GM18505 (cell line): Measurements from ENCODE around the gene CDC14A.
"Not testable (repeated sequence)": the region's sequence is repeated elsewhere in the genome, so short reads cannot be mapped to it uniquely, and the experiment has no call there.

Experiments used
- ATAC-seq: cut with Tn5 transposase; IDR thresholded peaks from one replicate; pipeline ENCODE4 v1.9.1; 2021; ENCODE audit not compliant: unreplicated experiment
- POLR2A ChIP-seq: IDR thresholded peaks from 4 replicates; pipeline ENCODE4 v1.6.1; 2011; ENCODE audit warnings: borderline replicate concordance; ENCODE audit not compliant: insufficient read depth, insufficient read length; ENCODE audit errors: extremely low read depth

The CDC14A gene

DNA sequence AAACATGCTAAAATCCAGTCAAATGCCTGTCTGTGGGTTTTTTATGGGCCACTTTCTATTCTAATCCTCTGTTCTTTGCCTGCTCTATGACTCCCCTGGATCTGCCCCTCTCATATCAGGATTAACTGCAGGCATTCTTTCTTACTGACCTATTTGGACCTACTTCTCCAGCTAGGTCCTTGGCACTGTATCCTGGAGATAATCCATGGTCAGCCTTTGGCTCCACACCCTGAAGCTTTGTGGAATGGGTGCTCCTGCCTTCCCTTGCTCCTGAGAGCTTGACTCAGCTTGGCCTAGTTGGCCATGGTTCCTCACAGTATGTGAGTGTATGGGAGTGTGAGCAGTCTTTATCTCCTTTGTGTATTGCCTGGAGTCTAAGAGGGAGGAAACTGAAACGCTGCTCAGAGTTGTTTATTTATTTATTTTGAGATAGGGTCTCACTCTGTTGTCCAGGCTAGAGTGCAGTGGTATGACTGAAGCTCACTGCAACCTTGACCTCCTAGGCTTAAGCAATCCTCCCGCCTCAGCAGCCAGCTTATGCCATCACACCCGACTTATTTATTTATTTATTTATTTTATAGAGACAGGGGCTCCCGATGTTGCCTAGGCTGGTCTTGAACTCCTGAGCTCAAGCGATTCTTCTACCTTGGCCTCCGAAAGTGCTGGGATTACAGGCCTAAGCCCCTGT is 28.7 kb upstream of the CDC14A start:
- no peak for TF ChIP-seq POLR2A
- ATAC-seq, result no peak

DNA sequence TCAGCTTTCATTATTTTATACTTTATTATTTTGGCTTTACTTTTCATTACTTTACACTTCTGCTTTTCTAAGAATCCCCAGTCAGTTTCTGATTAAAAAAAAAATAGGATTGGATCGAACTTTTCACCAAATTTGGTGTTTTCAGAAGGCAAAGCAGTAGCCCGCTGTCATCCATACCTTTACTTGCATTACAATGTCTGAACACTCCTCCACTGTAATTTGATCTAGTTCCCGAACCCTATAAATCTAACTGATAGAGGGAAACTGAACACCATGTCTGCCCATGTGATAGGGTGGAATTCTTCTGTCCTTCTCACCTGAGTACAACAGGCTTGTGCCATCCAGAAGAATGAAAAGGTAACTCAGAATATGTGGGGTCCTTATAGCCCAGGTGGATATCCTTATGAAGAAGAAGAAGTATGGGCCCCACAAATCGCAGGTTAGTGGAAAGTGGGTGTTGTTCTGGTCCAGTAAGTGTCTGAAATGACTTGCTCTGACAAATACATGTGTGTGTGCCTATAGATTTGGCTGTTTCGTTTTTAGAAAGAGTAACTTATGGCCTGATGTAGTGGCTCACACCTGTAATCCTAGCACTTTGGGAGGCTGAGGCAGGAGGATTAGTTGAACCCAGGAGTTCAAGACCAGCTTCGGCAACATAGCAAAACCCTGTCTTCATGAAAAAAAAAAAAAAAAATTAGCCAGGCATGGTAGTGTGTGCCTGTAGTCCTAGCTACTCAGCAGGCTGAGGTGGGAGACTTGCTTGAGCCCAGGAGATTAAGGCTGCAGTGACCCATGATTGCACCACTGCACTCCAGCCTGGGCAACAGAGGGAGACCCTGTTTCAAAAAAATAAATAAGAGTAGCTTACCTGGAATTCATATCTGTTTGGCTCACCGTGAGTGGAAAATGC is 26.6 kb upstream of the CDC14A start:
- TF ChIP-seq POLR2A, result no peak
- no peak for ATAC-seq

DNA sequence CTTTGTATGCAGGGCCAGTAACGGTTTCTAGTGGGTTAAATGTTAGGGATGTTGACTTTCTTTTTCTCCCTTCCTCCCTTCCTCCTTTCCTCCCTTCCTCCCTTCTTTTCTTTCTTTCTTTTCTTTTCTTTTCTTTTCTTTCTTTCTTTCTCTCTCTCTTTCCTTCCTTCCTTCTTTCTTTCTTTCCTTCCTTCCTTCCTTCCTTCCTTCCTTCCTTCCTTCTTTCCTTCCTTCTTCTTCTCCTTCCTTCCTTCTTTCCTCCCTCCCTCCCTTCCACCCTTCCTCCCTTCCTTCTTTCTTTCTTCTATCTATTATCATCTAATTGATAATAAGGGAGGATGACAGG is 26.0 kb upstream of the CDC14A start:
- not testable (repeated sequence) for ATAC-seq

DNA sequence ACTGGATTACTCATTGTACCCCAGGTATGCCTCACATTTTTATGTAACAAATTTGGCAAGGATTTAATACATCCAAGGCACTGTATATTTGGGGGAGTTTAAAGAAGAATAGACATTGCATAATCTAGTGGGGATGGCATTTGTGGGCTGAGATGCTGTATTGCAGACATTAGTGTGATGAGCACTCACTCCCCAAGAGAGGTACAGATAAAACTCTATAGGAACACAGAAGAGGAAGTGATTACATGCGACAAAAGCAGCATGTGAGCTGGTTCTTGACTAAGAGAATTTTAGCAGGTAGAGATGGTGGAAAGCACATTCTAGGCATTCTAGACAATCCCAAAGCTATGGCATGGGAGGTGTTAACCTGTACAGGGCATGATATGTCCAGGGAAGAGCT is 24.2 kb upstream of the CDC14A start:
- ATAC-seq, result no peak
- TF ChIP-seq POLR2A, result no peak

DNA sequence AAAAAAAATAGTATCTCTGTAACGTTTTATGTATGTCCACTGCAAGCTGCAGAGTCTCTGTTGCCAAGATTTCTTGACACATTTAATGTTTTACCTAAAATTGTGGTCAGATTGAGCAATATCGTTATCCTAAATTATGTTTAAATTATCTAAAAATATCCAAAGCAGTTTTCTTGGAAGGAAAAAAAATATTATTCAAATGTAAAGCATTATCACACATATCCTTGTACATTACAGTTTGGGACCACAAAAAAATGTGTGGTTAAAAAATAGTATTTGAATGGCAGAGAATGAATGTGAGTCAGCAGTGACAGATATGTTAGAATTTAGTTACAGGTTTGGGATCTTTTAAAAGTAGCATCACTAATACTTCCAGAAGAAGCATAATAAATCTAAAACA is 21.2 kb upstream of the CDC14A start:
- not testable (repeated sequence) for ATAC-seq

DNA sequence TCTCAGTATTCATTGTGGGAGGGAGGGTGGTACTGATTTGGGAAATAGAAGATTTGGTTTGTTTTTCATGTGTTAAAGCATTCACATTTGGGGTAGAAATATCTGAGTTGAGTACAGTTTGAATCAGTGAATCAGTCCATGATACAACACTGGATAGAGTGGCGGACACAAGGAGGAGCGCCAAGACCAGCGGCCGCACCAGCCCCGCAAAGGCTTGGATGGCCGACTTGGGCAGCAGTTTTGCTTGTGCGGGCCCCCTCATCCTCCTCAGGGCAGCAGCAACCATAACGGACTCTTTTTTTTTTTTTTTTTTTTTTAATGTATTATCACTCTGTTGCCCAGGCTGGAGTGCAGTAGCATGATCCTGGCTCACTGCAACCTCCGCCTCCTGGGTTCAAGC is 20.0 kb upstream of the CDC14A start:
- TF ChIP-seq POLR2A, result no peak
- ATAC-seq, result no peak

DNA sequence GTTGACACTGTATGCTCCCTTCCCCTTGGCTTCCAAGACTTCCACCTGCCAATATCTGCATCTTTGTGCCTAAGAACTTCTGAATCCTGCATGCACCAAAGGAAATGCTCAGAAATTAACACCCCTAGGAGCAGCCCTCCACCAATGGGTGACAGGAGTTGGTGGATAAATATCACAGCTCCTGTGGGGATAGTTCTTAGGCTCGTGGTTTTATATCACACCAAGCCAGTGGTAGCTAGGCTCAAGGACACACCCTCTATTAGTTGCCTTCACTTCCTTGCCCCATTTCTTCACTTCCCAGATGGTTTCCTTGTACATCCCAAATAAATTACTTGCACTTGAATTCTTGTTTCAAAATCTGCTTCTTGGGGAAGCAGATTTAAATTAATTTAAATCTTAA is 16.9 kb upstream of the CDC14A start:
- ATAC-seq, result no peak
- no peak for TF ChIP-seq POLR2A

DNA sequence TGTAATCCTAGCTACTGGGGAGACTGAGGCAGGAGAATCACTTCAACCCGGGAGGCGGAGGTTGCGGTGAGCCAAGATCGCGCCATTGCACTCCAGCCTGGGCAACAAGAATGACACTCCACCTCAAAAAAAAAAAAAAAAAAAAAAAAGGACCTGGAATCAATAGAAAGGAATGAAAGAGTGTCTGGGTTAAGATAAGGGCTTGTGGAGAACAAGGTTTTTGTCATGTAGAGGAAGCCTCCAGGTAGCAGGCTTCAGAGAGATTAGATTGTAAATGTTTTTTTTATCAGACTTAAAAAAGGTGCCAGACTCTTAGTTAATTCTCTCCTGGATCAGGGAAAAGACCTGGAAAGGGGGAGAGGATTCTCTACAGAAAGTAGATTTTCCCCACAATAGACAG is 14.4 kb upstream of the CDC14A start:
- not testable (repeated sequence) for ATAC-seq

DNA sequence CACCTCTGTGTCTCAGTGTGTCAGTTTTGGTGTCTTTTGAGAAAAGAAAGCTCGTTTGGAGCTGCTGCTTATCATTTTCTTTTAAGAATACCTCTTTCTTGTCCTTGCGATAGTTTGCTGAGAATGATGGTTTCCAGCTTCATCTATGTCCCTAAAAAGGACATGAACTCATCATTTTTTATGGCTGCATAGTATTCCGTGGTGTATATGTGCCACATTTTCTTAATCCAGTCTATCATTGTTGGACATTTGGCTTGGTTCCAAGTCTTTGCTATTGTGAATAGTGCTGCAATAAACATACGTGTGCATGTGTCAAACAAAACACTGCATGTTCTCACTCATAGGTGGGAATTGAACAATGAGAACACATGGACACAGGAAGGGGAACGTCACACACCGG is 12.6 kb upstream of the CDC14A start:
- ATAC-seq, result not testable (repeated sequence)

DNA sequence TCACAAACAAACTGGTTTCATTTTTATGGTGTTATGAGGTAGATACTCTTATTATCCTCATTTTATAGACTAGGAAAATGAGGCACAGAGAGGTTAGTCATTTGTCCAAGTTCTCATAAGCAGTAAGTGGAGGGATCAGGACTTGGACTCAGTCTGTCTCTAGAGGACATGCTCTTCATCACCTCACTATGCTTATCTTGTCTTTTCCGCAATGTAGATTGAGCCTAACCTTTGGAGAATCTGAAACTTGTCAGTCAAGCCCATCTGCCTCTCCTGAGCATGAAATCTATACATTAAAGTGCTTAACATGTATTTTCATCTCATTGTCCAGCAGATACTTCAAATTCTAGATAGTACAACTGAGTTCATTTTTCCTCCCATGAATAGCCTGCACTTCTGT is 11.8 kb upstream of the CDC14A start:
- TF ChIP-seq POLR2A, result no peak
- ATAC-seq, result no peak

DNA sequence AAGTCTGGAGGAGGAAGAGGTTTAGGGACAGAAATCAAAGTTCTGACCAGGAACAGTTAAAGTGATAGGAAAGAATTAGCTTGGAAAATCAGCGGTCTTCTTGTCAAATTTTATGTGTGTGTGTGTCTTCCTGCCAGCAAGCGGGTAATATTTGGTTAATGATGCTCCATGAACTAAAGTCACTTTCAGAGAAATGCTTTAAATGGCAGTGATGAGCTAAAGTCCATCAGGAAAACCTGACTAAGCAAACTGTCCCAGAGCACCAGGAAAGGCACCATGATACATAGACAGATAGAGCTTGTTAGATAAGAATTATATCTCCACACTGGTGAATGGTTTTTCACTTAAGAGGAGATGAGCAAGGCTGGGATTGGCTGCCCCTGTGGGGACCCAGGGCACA is 10.0 kb upstream of the CDC14A start:
- ATAC-seq, result no peak
- TF ChIP-seq POLR2A, result no peak

DNA sequence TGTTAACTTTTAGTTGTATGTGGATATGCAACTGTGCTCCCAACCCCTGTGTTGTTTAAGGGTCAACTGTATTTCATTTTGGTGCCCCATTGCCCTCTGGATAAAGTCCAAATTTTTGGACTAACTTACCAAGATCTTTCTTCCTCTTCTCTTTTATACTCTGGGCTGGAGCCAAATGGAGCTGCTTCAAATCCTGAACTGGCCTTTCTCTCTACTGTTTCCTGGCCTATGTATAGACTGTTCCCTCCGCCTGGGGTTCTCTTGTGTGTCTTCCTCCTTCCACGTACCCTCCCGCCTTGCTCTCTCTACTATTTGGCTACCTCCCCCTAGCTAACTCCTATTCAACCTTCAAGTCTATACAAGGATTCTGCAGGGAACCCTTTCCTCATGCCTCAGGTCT is 8.4 kb upstream of the CDC14A start:
- no peak for ATAC-seq
- no peak for TF ChIP-seq POLR2A

DNA sequence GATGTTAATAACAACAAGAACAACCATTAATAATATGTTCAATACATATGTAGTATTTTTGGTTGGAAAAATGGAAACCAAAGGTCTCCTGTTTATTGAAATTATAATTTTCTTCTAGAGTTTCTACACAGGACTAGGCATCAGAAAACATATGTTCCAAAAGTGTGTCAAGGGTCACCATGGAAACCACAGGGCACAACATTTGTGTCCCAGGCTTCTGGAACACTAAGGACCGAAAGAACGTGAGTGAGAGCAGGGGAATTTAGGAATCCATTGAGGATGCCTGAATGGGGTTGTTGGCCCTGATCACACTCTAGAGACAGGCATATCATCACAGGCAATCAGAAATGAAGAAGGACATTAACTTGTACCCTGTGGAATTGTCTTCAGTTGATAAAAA is 7.5 kb upstream of the CDC14A start:
- TF ChIP-seq POLR2A, result no peak
- ATAC-seq, result no peak

DNA sequence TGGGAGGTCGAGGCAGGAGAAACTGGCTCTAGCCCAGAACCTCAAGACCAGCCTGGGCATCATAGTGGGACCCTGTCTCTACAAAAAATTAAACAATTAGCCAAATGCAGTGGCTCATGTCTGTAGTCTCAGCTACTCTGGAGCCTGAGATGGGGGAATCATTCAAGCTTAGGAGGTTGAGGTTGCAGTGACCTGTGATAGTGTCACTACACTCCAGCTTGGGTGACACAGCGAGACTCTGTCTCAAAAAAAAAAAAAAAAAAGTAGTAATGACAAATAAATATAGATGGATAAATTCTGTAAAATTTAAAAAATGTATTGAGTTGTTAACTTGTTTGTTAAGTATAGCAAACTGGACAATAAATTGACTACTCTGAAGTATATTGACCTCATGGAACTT is 5.9 kb upstream of the CDC14A start:
- ATAC-seq, result no peak
- no peak for TF ChIP-seq POLR2A

DNA sequence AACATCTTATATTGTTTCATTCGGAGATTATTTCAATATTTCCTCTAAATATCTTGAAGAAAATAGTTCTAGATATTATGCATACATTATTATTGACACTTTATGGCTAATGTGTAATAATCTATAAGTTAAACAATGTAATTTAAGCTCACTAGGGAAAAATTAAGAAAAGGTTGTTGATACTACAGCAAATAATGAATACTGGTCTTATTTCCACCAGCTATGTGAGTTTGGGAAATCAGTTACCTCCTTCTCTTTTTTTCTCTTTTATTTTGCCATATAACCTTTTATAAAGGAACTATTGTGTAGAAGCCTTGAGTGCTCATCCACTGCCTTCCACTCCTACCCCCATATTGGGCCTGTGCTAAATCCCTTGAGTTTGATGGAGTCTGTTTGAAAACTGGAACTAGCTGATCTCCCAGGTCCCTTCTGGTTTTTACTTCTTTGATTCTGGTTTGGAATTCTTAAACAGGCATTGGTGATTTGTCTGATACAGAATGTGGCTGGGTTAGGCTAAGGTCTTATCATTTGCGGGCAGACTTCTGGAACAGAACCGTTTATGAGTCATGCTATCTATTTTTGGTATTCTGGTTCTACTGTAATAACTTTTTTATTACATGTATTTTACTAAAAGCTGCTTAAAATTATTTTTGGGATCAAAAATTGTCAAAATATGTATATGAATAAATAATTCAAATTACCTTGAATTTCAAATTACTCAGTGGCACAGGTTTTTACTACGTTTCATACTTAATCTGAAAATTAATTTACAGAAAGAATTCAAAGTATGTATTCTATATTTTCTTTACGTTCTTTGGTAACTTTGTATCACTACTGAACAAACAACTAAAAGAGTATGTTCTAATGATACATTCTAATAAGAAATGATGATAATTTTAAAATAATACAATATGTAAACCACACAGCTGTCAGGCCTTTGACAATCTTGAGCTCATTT is 5.0 kb upstream of the CDC14A start:
- no peak for ATAC-seq
- no peak for TF ChIP-seq POLR2A
